Measurements from ENCODE around the gene RGR. TPM values are rescaled to one million over a fixed set of nuclear protein-coding genes. Genes with fewer than 3 reads are reported as not detected.

The RGR gene
- polyA plus RNA-seq, 3 donors: not detected

- Histone ChIP-seq H3K9ac (ENCODE audit: insufficient read depth, low read length, poor library complexity, severe bottlenecking) (no peak overlapping the region), H3K79me2 (ENCODE audit: insufficient read depth, low read length) (no peaks in the 10 kb centered on the region), H2AFZ (ENCODE audit: insufficient read depth, low read depth, low read length, poor library complexity, severe bottlenecking) (no peak overlapping the region), H3K4me3 (replicated peaks in 1 of 3; ENCODE audit: low read depth in 2 of 3, low read length in 3 of 3) (no peak overlapping the region), H3K4me2 (replicated peaks; ENCODE audit: extremely low read depth, low read length, poor library complexity, severe bottlenecking) (no peak overlapping the region), H4K20me1 (ENCODE audit: insufficient read depth, low read length) (no peaks in the 10 kb centered on the region), H3K4me1 (ENCODE audit: control insufficient read depth in 1 of 2, insufficient read depth in 2 of 2, low read length in 2 of 2) (no peaks in the 10 kb centered on the region), H3K27me3 (ENCODE audit: control insufficient read depth in 2 of 2, insufficient read depth in 2 of 2, low read length in 2 of 2) (no peaks in the 10 kb centered on the region), H3K36me3 (replicated peaks in 1 of 2; ENCODE audit: control insufficient read depth in 1 of 2, insufficient read depth in 2 of 2, low read length in 2 of 2) (no peaks in the 10 kb centered on the region), H3K27ac (ENCODE audit: low read depth in 1 of 2, low read length in 2 of 2) (no peak overlapping the region), H3K9me3 (replicated peaks in 1 of 2; ENCODE audit: control insufficient read depth in 1 of 2, insufficient read depth in 1 of 2, low read length in 2 of 2) (no peaks in the 10 kb centered on the region)
- no peak overlapping the region for H3K27ac Mint-ChIP-seq
- no peak for TF ChIP-seq CTCF (IDR thresholded peaks at IDR 0.05)
- H3K36me3 Mint-ChIP-seq: no peaks in the 10 kb centered on the region
- intact Hi-C loops (cut with micrococcal nuclease): no loop called here
- no peaks in the 10 kb centered on the region for H3K4me1 Mint-ChIP-seq
- no peak for DNase-seq
- no peaks in the 10 kb centered on the region for H3K9me3 Mint-ChIP-seq
- 86% methylated on average over 1 of the region's 1 CpG for WGBS (ENCODE audit: insufficient coverage)
- H3K4me3 Mint-ChIP-seq: no peak overlapping the region
- peaks cover 6 to 8% (median 8%) of the 10 kb centered on the region in 3 donors for H3K27me3 Mint-ChIP-seq (ENCODE audit: low read depth in 3 of 3)
These were observed 44.8 kb downstream of the RGR start for GRCh38 chr10:84289521-84290200.

- Mint-ChIP-seq H3K4me1 (no peaks in the 10 kb centered on the region), H3K27me3 (ENCODE audit: low read depth in 3 of 3) (peaks cover 6 to 8% (median 8%) of the 10 kb centered on the region in 3 donors), H3K9me3 (no peaks in the 10 kb centered on the region), H3K27ac (no peak overlapping the region), H3K36me3 (no peaks in the 10 kb centered on the region), H3K4me3 (no peak overlapping the region)
- Histone ChIP-seq H3K4me1 (ENCODE audit: control insufficient read depth in 1 of 2, insufficient read depth in 2 of 2, low read length in 2 of 2) (no peaks in the 10 kb centered on the region), H3K36me3 (replicated peaks in 1 of 2; ENCODE audit: control insufficient read depth in 1 of 2, insufficient read depth in 2 of 2, low read length in 2 of 2) (no peaks in the 10 kb centered on the region), H3K79me2 (ENCODE audit: insufficient read depth, low read length) (no peaks in the 10 kb centered on the region), H2AFZ (ENCODE audit: insufficient read depth, low read depth, low read length, poor library complexity, severe bottlenecking) (no peak overlapping the region), H3K9ac (ENCODE audit: insufficient read depth, low read length, poor library complexity, severe bottlenecking) (no peak overlapping the region), H3K9me3 (replicated peaks in 1 of 2; ENCODE audit: control insufficient read depth in 1 of 2, insufficient read depth in 1 of 2, low read length in 2 of 2) (no peaks in the 10 kb centered on the region), H3K27me3 (ENCODE audit: control insufficient read depth in 2 of 2, insufficient read depth in 2 of 2, low read length in 2 of 2) (no peaks in the 10 kb centered on the region), H3K4me2 (replicated peaks; ENCODE audit: extremely low read depth, low read length, poor library complexity, severe bottlenecking) (no peak overlapping the region), H3K27ac (ENCODE audit: low read depth in 1 of 2, low read length in 2 of 2) (no peak overlapping the region), H4K20me1 (ENCODE audit: insufficient read depth, low read length) (no peaks in the 10 kb centered on the region), H3K4me3 (replicated peaks in 1 of 3; ENCODE audit: low read depth in 2 of 3, low read length in 3 of 3) (no peak overlapping the region)
- 100% methylated on average over 1 of the region's 3 CpGs for WGBS (ENCODE audit: insufficient coverage)
- intact Hi-C loops (cut with micrococcal nuclease): no loop called here
- DNase-seq: no peak
- no peak for TF ChIP-seq CTCF (IDR thresholded peaks at IDR 0.05)
These were observed 45.4 kb downstream of the RGR start for GRCh38 chr10:84290235-84290634.

Measured in CD14-positive monocyte (primary cell).